COLO668 (cell line): Measurements from ENCODE around the gene ZFYVE28.

Experiments
- DNase-seq: peaks from one replicate; lab custom pipeline; 2025; ENCODE audit not compliant: unreplicated experiment; lab: John Stamatoyannopoulos, UW

The ZFYVE28 gene

DNA sequence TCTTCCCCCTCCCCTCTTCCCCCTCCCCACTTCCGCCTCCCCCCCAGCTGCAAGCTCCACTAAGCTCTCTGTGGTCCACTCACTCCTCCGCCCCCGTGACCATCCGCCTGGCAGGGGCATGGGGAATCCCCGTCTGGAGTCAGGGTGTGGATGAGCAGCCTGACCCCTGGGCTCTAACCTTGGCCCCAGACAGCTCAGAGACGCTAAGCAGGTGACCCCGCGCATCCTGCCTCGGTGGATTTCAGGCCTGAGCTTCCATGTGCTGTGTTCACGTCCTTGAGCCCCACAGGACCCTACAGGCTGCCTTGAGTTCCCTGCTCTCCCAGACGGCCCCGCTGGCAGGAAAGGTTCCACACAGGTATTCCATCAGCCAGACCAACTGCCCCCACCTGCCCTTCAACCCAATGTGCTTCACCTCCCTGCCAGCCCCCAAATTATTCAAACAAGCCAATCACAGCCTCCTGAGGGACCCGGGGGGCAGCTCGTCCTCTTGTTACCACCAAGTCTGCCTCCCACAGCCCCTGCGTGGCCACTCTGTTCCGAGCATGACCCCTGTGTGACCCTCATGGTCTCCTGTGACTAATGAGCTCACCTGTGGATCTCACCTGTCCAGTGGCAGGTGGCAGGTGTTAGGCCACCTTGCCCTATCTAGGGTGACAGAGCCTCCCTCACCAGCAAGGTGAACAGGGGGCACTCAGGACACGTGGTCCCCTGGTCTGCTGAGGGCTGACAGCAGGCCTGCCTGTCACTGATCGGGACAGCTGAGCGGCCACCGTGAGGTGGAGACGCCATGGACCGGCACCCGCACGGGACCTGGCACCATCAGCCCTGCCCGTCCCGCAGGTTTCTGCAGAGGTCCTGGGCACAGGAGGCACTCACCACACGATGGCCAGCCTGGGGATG is 83.4 kb downstream of the ZFYVE28 start:
- no peak for DNase-seq

- DNase-seq, result no peak
Measured at GRCh38 chr4:2333916-2334644, 84.4 kb downstream of the ZFYVE28 start.

DNA sequence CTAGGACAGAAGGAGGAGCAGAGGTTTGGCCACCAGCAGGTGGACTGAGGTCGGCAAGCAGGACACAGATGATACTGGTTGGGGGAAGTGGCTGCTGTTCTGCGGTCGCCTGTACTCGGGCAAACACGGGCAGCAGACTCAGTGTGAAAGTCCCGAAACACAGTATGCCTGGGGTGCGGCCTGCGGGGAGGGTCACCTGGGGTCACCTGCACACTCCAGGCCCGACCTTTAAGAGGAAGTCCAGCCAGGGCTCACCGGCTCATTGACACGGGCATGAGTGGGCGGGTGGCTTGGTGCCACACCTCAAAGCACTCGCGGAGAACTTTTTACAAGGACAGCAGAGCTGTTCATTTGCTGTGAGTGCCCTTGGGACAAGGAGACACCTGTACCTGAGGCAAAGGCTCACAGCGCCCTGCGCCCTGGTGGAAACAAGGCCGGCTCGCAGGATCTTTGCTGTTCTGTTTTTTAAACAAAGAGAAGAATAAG is 85.0 kb downstream of the ZFYVE28 start:
- DNase-seq, result no peak

DNA sequence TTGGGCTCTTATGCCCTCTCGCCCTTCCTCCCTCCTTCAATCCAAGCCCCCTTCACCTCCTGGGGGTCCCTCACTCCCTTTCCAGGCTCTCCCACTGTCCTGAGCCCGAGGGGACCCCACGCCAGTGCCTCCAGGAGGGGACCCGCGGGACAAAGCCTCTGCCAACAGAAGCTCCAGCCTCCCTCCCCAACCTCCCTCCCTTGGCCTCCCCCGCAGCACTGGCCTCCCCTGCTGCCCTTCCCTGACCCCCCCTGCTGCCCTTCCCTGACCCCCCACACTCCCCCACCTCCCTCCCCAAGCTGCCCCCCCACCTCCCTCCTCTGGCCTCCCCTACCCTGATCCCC is 85.5 kb downstream of the ZFYVE28 start:
- no peak for DNase-seq

DNA sequence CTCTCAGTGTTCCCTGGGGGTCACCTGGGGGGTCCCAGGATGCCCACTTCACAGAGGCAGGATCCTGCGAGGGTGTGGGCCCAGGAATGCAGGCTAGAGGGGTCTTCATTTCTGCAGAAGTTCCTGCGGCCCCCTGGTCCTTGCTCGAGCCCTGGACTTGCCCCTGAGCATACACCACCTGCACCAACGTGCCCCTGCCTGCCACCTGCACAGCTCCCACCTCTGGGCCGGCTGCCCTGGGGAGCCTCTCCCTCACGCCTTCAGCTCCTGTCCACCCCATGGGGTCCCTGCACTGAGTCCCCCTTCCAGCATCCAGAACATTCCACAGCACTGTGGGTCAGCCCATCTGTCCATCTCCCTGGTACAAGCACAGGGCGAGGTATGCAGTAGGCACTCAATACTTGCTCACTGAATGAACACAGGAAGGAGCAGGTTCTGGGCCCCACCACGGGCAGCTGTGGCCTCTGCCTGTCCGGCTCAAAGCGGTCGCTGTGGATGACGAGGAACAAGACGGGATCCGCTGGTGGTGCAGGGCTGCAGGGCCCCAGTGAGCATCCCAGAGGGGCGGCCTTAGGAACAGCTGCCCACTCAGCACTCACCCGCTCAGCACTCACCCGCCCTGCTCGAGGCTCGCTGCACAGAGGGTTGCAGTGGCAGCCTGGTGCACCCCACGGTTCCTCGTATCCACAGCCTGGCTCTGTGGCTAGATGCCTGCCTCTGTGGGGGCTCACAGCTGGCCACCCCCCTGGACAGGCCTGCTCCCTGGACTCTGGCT is 86.1 kb downstream of the ZFYVE28 start:
- DNase-seq, result no peak

DNA sequence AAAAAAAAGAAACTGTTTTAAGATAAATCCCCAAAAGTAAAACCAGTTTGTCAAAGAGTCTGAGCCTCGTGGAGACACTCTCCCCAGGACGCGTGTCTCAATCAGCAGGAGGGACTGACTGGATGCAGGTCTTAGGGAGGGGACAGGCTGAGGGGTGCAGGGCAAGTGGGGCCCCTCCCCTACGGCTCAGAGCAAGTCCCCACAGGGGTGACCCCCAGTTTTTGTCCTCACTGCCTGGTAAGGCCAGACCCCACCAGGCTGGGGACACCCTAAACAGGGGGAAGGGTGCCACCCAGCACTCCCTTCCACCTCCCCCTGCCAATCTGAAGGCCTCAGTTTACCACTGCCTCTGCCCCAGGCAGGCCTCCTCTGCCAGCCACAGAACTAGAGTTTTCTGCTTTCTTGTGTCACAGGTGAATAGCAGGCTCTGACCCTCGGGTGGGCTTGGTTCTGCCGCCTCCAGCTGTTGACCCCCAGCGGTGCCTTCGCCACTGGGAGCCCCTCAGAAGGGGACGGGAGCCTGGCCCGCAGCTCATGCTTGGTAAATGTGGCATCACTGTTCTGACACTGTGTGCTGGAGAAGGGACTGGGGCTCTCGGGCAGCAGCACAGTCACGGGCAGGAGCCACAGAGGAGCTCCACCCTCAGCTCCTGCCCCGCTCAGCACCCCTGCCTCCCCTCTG is 86.8 kb downstream of the ZFYVE28 start:
- no peak for DNase-seq

- no peak for DNase-seq
Measured at GRCh38 chr4:2331043-2331420, 87.4 kb downstream of the ZFYVE28 start.

DNA sequence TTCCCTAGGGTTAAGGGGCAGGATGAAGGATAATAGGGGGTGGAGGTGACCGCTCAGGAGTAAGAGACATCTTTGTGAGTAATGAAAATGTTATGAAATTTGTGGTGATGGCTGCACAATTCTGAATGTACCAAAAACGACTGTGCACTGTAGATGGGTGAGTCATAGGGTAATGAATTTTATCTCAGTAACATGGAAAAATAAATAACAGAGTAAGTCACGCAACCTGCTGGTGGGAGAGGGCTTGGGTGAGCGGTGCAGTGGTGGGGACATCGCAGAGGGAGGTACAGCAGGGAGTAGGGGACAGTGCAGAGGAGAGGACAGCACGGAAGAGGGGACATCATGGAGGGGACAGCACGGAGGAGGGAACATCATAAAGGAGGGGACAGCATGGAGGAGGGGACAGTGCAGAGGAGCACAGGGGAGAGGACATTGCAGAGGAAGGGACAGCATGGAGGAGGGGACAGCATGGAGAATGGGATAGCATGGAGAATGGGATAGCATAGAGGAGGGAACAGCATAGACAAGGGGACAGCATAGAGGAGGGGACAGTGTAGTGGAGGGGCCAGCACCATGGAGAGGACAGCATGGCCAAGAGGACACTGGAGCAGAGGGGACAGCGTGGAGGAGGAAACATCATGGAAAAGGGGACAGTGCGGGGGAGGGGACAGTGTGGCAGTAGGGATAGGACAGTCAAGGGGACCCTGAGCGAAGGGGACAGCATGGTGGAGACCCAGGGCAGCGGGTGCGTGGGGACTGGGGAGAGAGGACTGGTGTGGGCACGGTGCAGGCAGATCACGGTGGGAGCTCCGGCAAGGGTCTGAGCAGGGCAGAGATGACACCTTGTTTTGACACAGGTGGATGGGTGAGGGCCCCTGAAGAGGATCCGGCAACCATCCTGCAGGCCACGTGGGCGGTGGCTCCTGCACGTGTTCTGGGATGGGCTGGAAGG is 88.1 kb downstream of the ZFYVE28 start:
- DNase-seq, result no peak

- no peak for DNase-seq
Measured at GRCh38 chr4:2327579-2327978, 90.9 kb downstream of the ZFYVE28 start.

DNA sequence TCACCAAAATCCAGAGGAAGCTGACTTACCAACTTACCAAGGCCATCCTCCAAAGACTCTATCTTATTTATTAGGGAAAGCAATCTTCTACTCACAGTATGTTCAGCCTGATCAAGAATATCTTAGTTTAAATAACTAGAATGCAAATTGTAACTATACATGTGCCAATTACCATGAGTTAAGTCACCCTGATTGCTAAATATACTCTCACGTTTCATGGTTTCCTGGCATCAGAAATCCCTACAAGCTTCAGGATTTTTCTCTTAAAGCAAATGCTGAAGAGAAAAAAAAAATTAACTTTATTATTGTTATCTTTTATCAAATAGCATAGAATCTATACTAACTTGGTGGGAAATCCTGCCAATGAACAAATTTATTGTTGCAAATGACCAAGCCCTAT is 93.6 kb downstream of the ZFYVE28 start:
- DNase-seq, result no peak

- DNase-seq, result no peak
Measured at GRCh38 chr4:2322841-2323240, 95.6 kb downstream of the ZFYVE28 start.

- DNase-seq, result no peak
Measured at GRCh38 chr4:2322227-2322626, 96.2 kb downstream of the ZFYVE28 start.

- no peak for DNase-seq
Measured at GRCh38 chr4:2321279-2322196, 96.9 kb downstream of the ZFYVE28 start.

DNA sequence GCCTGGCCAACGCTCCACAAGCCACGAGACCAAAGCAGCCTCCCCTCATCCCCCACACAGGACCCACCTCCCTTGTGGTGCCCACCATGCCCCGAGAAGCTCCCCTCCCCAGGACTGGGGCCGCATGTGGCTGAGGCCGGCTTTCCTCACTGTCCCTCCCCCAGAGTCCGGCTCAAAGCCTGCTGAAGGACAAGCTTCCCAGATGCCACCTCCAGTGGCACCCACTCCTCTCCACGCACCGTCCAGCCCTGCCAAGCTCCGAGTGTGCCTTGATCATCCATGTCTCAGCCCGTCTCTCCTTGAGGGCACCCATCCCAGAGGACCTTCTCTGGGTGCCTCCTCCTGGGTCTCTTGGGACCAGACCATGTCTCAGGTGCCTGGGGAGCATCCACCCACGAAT is 97.7 kb downstream of the ZFYVE28 start:
- no peak for DNase-seq

- DNase-seq, result no peak
Measured at GRCh38 chr4:2320152-2320551, 98.3 kb downstream of the ZFYVE28 start.

DNA sequence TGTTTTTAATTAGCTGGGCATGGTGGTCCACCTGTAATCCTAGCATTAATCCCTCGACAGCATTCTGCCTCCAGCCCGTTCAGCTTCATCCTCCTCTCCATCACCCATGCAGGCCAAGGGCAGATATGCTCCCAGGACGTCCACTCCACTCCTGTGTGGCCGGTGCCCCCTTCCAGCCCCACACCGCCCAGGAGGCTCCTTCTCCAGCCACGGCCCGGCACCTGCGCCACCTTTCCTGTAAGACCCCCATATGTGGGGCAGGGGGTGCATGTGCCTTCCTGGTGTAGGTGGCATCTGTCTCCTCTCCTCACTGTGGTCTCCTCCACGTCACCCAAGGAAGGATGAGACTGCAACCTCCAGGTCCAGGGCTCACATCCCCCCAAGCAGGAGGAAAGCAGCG is 99.6 kb downstream of the ZFYVE28 start:
- DNase-seq, result no peak

DNA sequence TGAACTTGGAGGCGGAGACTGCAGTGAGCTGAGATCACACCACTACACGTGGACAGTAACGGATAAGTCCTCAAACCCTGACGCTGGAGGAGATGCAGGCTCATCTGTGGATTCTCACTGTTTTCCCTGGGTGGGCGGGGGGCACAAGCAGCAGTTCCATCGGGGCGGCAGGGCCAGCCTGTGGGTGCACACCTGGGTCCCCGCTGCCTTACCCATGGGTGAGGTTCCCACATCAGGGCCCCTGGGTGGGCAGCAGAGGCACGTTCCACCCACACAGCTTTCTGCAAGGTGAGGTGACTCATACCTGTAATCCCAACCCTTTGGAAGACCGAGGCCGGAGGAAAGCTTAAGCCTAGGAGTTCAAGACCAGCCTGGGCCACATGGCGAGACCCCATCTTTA is 100.0 kb downstream of the ZFYVE28 start:
- no peak for DNase-seq

GRCh38 chr4:2313366-2313765 is 105.1 kb downstream of the ZFYVE28 start:
- no peak for DNase-seq
